Measurements from ENCODE around the gene ZNF2. TPM values are rescaled to one million over a fixed set of nuclear protein-coding genes. Genes with fewer than 3 reads are reported as not detected.

The ZNF2 gene
- total RNA-seq, 1 experiment from 2014 or later: 5.6 TPM

- Histone ChIP-seq H3K9me3 (ENCODE audit: control insufficient read depth, insufficient read depth, low read depth, low read length) (peaks cover 29% of the 10 kb centered on the region), H3K36me3 (ENCODE audit: control insufficient read depth, insufficient read depth, low read length) (no peaks in the 10 kb centered on the region), H3K4me1 (ENCODE audit: control insufficient read depth, insufficient read depth, low read length) (no peaks in the 10 kb centered on the region), H3K27me3 (ENCODE audit: control insufficient read depth, insufficient read depth, low read length) (no peaks in the 10 kb centered on the region), H3K4me3 (ENCODE audit: low read depth in 2 of 2, low read length in 2 of 2) (no peak overlapping the region), H3K27ac (ENCODE audit: low read length) (no peak overlapping the region)
- TF ChIP-seq CTCF (IDR thresholded peaks at IDR 0.05): no peak
- TF ChIP-seq, protein P1, sequence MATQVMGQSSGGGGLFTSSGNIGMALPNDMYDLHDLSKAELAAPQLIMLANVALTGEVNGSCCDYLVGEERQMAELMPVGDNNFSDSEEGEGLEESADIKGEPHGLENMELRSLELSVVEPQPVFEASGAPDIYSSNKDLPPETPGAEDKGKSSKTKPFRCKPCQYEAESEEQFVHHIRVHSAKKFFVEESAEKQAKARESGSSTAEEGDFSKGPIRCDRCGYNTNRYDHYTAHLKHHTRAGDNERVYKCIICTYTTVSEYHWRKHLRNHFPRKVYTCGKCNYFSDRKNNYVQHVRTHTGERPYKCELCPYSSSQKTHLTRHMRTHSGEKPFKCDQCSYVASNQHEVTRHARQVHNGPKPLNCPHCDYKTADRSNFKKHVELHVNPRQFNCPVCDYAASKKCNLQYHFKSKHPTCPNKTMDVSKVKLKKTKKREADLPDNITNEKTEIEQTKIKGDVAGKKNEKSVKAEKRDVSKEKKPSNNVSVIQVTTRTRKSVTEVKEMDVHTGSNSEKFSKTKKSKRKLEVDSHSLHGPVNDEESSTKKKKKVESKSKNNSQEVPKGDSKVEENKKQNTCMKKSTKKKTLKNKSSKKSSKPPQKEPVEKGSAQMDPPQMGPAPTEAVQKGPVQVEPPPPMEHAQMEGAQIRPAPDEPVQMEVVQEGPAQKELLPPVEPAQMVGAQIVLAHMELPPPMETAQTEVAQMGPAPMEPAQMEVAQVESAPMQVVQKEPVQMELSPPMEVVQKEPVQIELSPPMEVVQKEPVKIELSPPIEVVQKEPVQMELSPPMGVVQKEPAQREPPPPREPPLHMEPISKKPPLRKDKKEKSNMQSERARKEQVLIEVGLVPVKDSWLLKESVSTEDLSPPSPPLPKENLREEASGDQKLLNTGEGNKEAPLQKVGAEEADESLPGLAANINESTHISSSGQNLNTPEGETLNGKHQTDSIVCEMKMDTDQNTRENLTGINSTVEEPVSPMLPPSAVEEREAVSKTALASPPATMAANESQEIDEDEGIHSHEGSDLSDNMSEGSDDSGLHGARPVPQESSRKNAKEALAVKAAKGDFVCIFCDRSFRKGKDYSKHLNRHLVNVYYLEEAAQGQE (IDR thresholded peaks at IDR 0.05; ENCODE audit: insufficient read depth in 1 of 2, low read depth in 2 of 2, low read length in 1 of 2): no peak
- no peak for TF ChIP-seq POLR2AphosphoS5 (IDR thresholded peaks at IDR 0.05; ENCODE audit: low read depth, low read length)
- TF ChIP-seq SIN3A (IDR thresholded peaks at IDR 0.05; ENCODE audit: borderline replicate concordance, insufficient read depth, low read depth, low read length): no peak
- no peak for TF ChIP-seq TCF7L2 (IDR thresholded peaks at IDR 0.05; ENCODE audit: low read depth, low read length)
- POLR2A ChIA-PET: no interaction called here
- intact Hi-C loops (cut with micrococcal nuclease; ENCODE audit: unreplicated experiment) (no loop called here), in situ Hi-C loops (cut with HindIII; ENCODE audit: low pct_unique_long_range_greater_than_20kb, low sequenced_read_pairs) (no loop called here)
- no peak for ATAC-seq
- DNase-seq (ENCODE audit: low read depth, low spot score): no peak
- CTCF ChIA-PET: no interaction called here
- no TSS peak for BruUV-seq (replicated peaks)
Measured at GRCh38 chr2:95138702-95139101, 26.9 kb upstream of the ZNF2 start.

- no peaks in the 10 kb centered on the region for H3K4me1 ChIP-seq (ENCODE audit: control insufficient read depth, insufficient read depth, low read length)
- in situ Hi-C loops (cut with HindIII; ENCODE audit: low pct_unique_long_range_greater_than_20kb, low sequenced_read_pairs): no loop called here
- ATAC-seq (no peak), DNase-seq (ENCODE audit: low read depth, low spot score) (no peak)
- TF ChIP-seq TCF7L2 (IDR thresholded peaks at IDR 0.05; ENCODE audit: low read depth, low read length) (no peak), CTCF (IDR thresholded peaks at IDR 0.05) (no peak), POLR2AphosphoS5 (IDR thresholded peaks at IDR 0.05; ENCODE audit: low read depth, low read length) (no peak), SIN3A (IDR thresholded peaks at IDR 0.05; ENCODE audit: borderline replicate concordance, insufficient read depth, low read depth, low read length) (no peak)
- TF ChIP-seq, protein P1 (IDR thresholded peaks at IDR 0.05; ENCODE audit: insufficient read depth in 1 of 2, low read depth in 2 of 2, low read length in 1 of 2): no peak
- no peak overlapping the region for H3K4me3 ChIP-seq (ENCODE audit: low read depth in 2 of 2, low read length in 2 of 2)
- POLR2A ChIA-PET: no interaction called here
- no peaks in the 10 kb centered on the region for H3K36me3 ChIP-seq (ENCODE audit: control insufficient read depth, insufficient read depth, low read length)
- no TSS peak for BruUV-seq (replicated peaks)
- H3K9me3 ChIP-seq (ENCODE audit: control insufficient read depth, insufficient read depth, low read depth, low read length): peaks cover 67% of the 10 kb centered on the region
- no peak overlapping the region for H3K27ac ChIP-seq (ENCODE audit: low read length)
- H3K27me3 ChIP-seq (ENCODE audit: control insufficient read depth, insufficient read depth, low read length): no peaks in the 10 kb centered on the region
- CTCF ChIA-PET: no interaction called here
- intact Hi-C loops (cut with micrococcal nuclease; ENCODE audit: unreplicated experiment): no loop called here
Measured at GRCh38 chr2:95143838-95144237, 21.8 kb upstream of the ZNF2 start.
